ENCODE data around the gene FUT1. TPM values are rescaled to one million over a fixed set of nuclear protein-coding genes. Genes with fewer than 3 reads are reported as not detected.

FUT1 gene
- total and polyA plus RNA-seq, 2 donors (not counting 3 experiments of a cell fraction or from before 2014, with no cell fraction given) = 1.9 to 4.8 TPM

- POLR2A ChIA-PET = no interaction called here
- no TSS peak for BruUV-seq (replicated peaks)
- intact Hi-C loops (cut with micrococcal nuclease) = no loop called here
- Histone ChIP-seq H3K9me1 (replicated peaks; ENCODE audit: control insufficient read depth, extremely low read depth, insufficient read depth, low read length) (no peaks in the 10 kb centered on the region), H3K4me3 (replicated peaks in 1 of 3; ENCODE audit: insufficient read depth in 1 of 3, low read depth in 1 of 3, low read length in 3 of 3) (no peak overlapping the region), H4K20me1 (replicated peaks; ENCODE audit: control insufficient read depth, extremely low read depth, insufficient read depth, low read length) (no peaks in the 10 kb centered on the region), H3K27me3 (ENCODE audit: control insufficient read depth in 2 of 2, insufficient read depth in 2 of 2, low read length in 2 of 2) (no peaks in the 10 kb centered on the region), H3K9me3 (replicated peaks; ENCODE audit: control insufficient read depth, insufficient read depth, low read length) (no peaks in the 10 kb centered on the region), H3K27ac (ENCODE audit: insufficient read depth, low read depth, low read length) (no peak overlapping the region), H3K4me1 (ENCODE audit: control insufficient read depth, extremely low read depth, insufficient read depth, low read length) (peaks cover 9% of the 10 kb centered on the region), H2AFZ (ENCODE audit: low read depth, low read length) (no peak overlapping the region), H3K36me3 (ENCODE audit: control insufficient read depth in 2 of 2, extremely low read depth in 1 of 2, insufficient read depth in 2 of 2, low read length in 2 of 2) (no peaks in the 10 kb centered on the region), H3K9ac (replicated peaks; ENCODE audit: extremely low read depth, insufficient read depth, low read length) (no peak overlapping the region), H3K79me2 (ENCODE audit: control insufficient read depth, insufficient read depth, low read length) (no peaks in the 10 kb centered on the region), H3K4me2 (ENCODE audit: insufficient read depth, low read length) (no peak overlapping the region)
- CTCF ChIA-PET = interaction anchor here (1.0 kb wide), 1 partner anchor 10 kb away, joined by 3 read pairs; no protein-coding TSS in a partner anchor
- no peak for FAIRE-seq
- dilution Hi-C loops (cut with MboI; ENCODE audit: extremely low pct_ligation_motif_present, low sequenced_read_pairs) = no loop called here
- no peak for TF ChIP-seq JUN (IDR thresholded peaks at IDR 0.05; ENCODE audit: borderline replicate concordance, insufficient read depth, insufficient read length, low read depth)
- no peak for TF ChIP-seq FOS (IDR thresholded peaks at IDR 0.05; ENCODE audit: borderline replicate concordance, insufficient read depth, low read length)
- no peak for TF ChIP-seq MAX (IDR thresholded peaks at IDR 0.05; ENCODE audit: insufficient read depth, insufficient read length)
- no peak for TF ChIP-seq MYC (IDR thresholded peaks at IDR 0.05; ENCODE audit: low read depth, low read length)
- TF ChIP-seq EZH2 (IDR thresholded peaks at IDR 0.05; ENCODE audit: borderline replicate concordance, low read depth, low read length, severe bottlenecking) = no peak
- no peak for TF ChIP-seq CTCF (IDR thresholded peaks at IDR 0.05; ENCODE audit: extremely low read depth in 1 of 2, insufficient read depth in 1 of 2, low read depth in 1 of 2, low read length in 2 of 2)
- TF ChIP-seq POLR2A (IDR thresholded peaks at IDR 0.05; ENCODE audit: low read depth, low read length) = no peak
- TF ChIP-seq POLR2AphosphoS5 (IDR thresholded peaks at IDR 0.05; ENCODE audit: insufficient read depth, low read depth, low read length) = no peak
- TF ChIP-seq GATA2 (IDR thresholded peaks at IDR 0.05; ENCODE audit: insufficient read depth, insufficient read length, low read depth, low read length) = no peak
- DNase-seq (ENCODE audit: low read depth, low spot score) = no peak
Measured at GRCh38 chr19:48777720-48778119, 25.3 kb upstream of the FUT1 start.
